NCI-H2107 treated with DMSO at 0.1 percent for 48 hours (cell line): Measurements from ENCODE around the gene CSNK1D.
A peak's percentile ranks its signal among the peaks of the same experiment; 100 is the strongest.

ENCODE experiments used
- DNase-seq: peaks from one replicate; lab custom pipeline; 2025; ENCODE audit not compliant: unreplicated experiment; lab: John Stamatoyannopoulos, UW

The CSNK1D gene

DNA sequence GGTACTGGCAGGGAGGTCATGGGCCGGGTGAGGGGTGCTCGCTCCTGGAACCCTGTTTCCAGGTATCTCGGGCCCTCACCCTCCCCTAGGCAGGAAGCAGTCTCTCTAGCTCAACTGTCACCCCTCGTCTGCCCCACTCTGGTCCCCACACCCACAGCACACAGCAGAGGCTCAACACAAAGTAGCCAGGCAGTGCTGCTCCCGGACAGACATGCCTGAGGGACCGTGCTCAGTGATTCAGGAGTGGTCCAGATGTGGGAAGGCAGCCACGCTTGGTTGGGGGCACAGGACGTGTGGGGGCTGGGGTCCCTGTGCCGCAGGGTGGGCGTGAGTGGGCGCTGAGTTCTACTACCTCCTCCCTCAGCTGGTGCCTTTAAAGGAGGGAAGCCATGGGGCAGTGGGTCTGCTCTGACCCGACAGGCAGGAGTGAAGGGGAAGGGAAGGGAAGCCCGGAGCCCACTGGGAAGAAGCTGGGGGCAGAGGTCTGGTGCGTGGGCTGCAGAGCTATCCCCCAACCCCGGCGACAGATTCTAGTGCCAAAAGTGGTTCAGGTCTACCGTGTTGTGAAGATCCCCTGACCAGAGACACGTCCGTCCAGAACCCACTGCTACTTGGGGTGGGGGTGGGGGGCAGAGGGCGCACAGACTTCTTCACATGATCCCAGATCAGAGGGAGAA lies 32.9 kb downstream of the CSNK1D start:
- DNase-seq, result no peak

DNA sequence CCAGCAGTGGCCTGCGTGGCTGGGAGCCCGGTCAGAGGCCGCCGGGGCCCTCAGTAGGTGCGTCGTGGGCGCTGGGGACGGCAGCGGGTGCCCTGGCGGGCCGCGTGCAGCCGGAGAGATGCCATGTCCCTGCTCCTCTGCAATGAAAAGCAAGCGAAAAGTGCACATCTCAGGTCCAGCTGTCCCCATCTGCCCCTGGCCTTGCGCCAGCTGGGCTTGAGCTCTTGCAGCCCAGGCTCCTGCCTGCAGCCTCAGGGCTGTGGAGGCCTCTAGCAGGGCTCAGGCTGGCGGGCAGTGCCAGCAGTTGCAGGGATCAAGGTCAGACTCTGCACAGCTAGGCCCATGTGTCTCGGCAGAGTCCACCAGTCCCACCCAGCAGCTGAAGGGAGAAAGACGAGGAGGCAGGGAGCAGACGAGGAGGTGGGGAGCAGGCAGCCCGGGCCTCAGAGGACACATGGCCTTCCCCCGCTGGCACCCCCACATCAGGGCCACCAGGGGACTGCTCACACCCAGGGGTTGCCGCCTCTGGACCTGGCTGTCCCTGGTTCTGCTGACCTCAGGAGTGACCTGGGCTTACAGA lies 33.5 kb downstream of the CSNK1D start:
- DNase-seq, result no peak

DNA sequence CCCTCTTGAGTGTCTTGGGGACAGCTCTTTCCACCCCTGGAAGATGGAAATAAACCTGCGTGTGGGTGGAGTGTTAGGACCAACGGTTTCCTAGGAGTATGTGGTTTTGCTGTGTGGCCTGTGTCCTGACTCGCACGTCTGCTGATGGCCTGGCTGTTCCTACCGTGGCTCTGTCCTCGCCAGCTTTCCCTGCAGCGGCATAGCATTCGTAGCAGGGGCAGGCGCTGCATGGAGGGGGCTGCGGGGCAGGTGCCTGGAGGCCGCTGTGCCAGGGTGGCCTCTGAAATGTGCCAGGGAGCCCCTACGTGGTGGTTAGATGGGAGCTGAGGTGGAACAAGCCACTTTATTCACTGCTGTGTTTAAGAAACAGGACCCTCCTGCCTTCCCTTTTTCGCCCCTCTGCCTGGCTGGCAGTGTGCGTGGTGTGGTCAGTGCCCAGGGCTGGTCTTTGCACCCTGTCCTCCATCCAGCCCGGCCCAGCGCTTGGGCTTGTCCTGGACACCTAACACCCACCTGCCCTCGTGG lies 34.0 kb downstream of the CSNK1D start:
- DNase-seq, result no peak

DNA sequence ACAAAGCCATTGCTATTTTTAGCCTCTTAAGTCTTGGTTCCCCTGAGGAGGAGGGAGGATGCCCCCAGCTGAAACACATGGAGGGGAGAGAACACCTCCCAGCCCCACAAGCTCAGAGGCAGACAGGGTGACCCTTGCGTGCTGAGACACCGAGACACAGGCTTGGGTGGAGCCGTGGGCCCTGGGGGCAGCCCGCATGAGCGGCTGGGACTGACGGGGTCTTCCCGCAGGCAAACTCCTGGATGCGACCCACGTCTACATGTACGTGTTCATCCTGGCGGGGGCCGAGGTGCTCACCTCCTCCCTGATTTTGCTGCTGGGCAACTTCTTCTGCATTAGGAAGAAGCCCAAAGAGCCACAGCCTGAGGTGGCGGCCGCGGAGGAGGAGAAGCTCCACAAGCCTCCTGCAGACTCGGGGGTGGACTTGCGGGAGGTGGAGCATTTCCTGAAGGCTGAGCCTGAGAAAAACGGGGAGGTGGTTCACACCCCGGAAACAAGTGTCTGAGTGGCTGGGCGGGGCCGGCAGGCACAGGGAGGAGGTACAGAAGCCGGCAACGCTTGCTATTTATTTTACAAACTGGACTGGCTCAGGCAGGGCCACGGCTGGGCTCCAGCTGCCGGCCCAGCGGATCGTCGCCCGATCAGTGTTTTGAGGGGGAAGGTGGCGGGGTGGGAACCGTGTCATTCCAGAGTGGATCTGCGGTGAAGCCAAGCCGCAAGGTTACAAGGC lies 34.9 kb downstream of the CSNK1D start:
- peak; percentile 57 for DNase-seq

DNA sequence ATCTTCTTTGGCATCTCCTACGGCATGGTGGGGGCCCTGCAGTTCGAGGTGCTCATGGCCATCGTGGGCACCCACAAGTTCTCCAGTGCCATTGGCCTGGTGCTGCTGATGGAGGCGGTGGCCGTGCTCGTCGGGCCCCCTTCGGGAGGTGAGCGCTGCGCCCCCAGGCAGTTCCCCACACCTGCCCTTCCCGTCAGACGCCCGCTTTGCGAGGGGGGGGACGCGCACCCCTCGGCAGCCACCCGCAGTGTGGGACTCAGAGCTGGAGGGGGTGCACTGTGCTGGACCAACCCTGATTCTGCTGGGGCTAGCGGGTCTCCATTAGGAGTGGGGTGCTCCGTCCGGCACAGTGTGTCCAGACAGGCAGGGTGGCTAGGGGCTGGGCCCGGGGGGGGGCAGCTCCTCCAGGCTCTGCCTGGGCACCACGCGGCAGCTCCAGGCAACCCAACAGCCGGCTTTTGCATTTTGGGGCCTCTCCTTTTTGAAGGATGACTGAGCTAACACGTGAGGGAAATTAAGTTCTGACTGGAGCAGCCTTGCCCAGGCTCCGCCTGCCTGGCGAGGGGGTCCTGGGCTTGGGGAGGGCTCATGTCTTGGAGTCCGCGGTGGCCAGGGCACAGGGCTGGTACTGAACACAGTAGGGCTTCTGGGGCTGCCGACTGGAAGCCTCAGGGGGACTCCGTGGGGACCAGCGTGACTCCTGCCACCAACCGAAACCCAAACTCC lies 35.6 kb downstream of the CSNK1D start:
- DNase-seq, result no peak

DNA sequence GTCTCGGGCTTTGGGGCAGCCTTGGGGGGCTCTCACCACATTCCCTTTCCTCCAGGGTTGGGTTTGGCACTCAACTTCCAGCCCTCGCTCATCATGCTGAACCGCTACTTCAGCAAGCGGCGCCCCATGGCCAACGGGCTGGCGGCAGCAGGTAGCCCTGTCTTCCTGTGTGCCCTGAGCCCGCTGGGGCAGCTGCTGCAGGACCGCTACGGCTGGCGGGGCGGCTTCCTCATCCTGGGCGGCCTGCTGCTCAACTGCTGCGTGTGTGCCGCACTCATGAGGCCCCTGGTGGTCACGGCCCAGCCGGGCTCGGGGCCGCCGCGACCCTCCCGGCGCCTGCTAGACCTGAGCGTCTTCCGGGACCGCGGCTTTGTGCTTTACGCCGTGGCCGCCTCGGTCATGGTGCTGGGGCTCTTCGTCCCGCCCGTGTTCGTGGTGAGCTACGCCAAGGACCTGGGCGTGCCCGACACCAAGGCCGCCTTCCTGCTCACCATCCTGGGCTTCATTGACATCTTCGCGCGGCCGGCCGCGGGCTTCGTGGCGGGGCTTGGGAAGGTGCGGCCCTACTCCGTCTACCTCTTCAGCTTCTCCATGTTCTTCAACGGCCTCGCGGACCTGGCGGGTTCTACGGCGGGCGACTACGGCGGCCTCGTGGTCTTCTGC lies 36.3 kb downstream of the CSNK1D start:
- DNase-seq, result no peak

DNA sequence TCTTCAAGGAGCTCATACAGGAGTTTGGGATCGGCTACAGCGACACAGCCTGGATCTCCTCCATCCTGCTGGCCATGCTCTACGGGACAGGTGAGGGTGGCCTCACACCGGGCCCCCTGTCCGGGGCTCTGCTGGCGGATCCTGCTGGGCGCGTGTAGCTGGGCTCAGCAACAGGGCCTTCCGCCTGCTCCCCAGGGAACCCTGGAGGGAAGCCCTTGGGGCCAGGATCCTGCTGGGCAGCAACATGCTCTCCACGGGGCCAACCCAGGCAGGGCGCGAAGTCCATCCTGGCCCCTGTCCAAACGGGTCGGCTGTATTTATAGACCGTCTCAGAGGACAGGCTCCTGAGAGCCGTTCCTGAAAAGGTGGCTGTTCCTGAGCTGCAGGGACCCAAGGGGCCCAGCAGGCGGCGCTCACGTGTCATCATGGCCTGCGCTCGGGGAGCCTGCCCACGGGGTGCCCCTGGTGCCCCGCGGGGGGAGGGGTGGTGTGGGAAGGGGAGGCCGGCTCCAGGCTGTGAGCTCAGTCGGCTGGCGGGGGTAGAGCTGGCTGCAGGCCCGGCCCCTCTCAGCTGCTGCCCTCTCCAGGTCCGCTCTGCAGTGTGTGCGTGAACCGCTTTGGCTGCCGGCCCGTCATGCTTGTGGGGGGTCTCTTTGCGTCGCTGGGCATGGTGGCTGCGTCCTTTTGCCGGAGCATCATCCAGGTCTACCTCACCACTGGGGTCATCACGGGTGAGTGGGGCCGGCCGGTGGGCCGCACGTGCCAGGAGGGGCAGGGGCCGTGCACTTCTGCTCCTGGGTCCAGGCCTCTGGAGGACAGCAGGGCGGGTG lies 37.1 kb downstream of the CSNK1D start:
- peak; percentile 58 for DNase-seq

DNA sequence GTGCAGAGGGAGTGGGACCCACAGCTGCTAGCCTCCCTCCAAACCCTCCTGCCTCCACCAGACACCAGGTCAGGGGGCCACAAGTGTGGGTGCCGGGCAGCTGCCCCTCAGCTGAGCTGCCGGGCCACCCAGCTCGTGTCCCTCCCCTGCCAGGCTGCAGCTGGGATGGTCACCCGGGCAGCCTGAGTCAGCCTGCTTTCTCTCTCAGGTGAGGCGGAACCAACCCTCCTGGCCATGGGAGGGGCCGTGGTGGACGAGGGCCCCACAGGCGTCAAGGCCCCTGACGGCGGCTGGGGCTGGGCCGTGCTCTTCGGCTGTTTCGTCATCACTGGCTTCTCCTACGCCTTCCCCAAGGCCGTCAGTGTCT lies 37.7 kb downstream of the CSNK1D start:
- no peak for DNase-seq

DNA sequence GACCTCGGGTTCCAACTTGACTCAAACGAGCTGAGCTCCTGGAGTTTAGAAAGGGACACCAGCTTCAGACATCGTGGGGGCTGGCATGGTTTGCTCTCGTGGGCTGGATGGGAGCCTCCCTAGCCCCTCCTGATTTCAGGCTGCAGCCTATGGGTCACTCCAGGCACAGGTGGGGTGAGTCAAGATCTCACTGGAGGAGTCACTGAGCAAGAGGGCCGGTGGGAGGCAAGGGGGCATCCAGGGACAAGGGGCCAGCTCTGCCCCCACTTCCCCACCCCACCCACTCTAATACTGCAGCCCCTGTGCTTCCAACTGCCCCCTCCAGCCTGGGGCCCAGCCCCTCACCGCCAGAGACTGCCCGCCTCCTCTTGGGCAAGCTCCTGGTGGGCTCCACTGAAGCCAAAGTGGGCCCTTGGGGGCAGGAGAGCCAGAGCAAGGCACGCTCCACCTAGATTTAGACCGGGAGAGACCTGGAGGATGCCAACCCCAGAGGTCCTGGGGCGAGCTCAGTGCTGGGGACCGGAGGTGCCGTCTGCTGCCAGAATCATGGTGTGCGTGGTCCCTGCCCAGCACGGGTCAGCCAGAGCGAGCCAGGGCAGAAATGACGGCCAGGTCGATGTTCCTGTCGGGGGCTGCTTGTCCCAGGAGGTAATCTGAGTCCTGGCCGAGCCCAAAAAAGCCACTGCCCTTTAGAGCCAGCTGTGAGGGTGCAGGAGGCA lies 38.3 kb downstream of the CSNK1D start:
- DNase-seq, result no peak

DNA sequence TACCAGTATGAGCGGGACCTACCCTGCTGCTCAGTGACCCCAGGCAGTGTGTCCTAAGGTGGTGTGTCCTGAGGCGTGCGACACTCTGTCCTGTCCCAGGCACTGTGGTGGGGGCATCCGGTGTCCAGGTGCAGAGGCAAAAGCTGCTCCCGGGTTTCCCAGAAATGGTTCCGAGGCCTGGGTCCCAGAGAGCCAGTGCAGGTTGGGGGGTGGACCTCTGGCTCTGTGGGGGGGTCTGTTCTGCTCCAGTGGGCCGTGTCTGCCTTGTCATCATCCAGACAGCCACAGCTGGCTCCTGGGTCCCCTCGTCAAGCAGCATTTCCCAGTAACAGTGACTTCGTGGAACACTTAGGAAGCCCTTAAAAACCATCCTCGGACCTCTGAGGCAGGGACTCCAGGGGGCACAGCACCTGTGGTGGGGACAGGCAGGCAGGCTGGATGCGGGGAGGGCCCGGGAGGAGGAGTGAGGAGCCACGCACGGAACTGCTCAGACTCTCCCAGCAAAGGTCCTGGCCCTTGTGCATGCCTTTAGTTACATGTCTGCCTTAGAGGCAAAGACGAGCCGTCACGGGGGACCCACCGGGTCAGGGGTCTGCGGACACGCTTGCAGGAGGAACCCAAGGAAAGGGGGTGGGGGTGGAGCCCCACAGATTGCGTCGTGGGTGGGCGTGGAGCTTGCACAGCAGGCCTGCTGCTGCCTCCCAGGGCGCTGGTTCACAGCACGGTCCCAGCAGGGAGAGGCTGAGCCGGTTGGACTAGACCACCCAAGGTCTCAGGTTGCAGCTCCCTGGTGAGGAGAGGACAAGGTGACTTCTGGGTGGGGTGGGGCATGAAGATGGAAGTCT lies 39.1 kb downstream of the CSNK1D start:
- no peak for DNase-seq

DNA sequence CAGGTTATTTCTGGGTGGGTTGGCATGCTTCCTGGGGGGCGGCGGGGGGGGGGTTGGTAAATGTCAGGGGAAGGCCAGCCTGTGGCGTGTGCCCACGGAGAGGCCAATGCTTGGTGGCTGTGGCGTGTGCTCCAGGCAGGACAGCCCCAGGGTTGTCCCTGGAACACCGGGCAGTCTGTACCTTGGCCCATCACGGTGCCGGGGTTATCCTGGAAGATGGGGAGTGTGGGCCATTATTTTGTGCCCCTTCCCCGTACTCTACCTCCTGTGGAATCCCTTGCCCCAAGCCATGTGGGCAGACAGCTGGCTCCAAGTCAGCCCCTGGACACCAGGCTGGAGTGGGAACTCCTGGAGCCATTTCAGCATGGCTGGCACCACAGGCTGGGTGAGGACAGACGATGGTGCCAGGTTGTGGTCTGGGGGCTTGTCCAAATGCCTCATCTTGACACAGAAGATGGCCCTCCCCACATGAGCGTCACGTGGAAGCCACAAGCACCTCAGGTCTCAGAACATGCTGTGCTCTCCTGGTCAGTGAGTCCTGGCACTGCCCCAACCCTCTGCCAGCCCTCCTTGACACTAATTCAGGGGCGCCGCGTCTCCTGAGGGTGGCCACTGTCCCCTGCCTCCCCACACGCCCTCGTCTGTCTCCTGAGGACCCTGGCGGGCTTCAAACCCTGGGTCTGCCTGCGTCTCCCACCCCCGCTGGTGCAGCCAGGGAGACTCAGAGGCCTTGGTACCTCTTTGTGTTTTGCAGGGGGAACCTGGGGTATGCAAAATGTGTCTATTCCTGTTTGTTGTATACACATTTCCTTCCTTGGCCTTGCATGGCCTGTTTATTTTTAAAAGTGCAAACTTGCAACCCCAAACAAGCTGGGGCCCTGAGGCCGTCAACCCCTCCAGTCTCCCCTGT lies 40.4 kb downstream of the CSNK1D start:
- DNase-seq, result no peak

DNA sequence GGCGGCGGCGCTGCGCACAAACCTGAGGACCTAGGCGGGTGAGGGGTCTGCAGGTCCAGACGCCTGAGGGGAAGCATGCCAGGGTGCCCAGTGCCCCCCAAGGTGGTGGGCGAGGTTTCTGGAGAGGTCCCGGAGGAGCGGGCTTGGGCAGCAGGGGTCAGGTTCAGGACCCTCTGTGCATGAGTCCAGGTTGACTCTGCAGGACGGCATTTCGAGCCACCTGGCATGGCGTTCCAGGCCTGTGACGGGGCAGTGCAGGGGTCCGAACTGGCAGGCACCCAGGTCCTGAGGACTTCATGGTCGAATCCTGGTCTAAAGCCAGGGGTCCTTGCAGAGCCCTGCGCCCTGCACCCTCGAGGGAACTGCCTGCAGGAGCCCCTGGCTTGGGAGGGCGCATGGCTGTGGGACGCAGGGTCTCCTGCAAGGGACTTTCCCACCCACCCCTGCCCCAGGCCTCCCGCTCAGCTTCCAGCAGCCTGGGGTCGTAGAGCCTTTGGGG lies 41.1 kb downstream of the CSNK1D start:
- no peak for DNase-seq

DNA sequence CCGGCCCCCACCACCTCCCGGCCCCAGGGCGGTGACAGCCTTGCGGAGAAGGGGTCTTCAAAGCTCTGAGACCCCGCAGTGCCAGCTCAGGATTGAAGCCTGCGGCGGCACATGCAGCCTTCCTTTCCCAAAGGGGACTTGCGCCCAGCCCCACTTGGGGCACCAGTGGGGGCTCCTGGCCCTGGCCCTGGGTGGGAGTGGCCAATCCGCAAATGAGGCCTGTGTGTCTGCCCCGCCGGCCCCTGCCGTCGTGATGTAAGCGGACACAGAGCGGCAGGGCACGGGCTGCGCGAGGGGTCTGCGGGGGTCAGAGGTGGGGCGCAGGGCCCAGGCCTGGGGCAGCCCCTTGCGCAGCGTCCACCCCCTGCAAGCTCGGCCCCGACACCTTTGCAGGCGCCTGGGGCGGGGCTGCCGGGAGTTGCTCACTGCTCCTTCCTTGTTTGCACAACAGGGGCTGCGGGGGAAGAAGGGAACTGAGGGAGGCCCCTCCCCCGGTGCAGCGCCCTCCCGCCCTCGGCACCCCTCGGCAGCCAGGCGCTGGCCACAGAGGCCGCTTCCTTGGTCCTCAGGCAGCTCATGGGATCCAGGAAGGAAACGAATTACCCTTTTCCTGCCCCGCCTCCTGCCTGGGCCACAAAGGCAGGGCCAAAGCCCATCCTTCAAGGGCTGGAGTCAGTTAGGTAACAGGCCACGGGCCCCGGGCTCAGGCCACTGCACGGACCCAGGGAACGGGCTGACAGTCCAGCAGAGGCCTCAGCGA lies 41.8 kb downstream of the CSNK1D start:
- no peak for DNase-seq

DNA sequence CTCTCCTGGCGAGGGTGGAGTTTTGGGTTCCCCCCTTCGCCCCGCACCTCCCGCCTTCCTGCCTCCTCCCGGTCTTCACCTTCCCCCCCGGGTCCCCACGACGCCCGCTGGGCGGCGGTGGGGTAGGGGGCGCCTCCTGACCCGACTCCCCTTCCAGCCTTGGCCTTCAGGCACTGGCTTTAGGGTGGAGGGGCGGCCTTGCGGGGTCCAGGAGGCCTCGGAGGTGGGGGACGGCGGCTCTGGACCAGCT lies 42.3 kb downstream of the CSNK1D start:
- no peak for DNase-seq

DNA sequence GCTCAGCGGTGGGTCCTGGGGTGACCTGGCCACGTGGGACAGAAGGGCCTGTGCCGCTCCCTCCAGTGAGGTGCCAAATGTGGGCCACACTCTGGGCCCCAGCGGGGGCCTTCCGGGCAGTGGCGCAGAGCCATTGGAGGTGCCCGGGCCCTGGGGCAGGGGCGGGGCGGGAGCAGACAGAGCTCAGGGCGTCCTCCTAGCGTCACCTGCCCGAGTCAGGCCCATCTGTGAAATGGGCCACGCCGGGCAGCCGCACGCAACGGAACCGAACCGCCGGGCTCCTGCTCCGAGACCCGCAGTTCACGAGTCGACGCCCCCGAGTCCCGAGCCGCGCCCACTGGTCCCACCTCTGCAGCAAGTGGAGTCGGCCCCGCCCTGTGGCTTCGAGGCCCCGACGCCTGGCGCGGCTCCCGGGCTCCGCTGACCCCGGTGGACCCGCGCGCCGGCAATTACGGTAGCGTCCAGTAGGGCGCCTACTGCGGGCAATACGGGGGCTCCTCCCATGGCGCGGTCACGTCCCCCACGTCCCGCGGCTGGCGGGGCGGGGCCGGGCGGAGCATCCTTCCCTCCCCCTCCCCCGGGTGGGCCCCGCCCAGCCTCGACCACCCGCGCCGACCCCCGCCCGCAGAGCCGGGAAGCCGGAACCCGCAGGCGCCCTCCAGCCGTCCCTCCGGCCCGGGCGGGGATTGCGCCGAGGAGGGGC lies 42.7 kb downstream of the CSNK1D start:
- no peak for DNase-seq
